Stimulated activated CD4-positive, alpha-beta T cell treated with anti-CD3 and anti-CD28 coated beads, Interleukin-1b, Interleukin-23, amount 100 ng/mL, for 4 hours (primary cell): ENCODE measurements around the gene LAMC1.

Experiments used
- DNase-seq, 2 donors: peaks; one replicate each; pipeline ENCODE4 v3.0.0-alpha.2; 2020; ENCODE audit warnings: low read depth in 2 of 2

Gene LAMC1

GRCh38 chr1:183105449-183105848, 82.2 kb downstream of the LAMC1 start:
- DNase-seq = no peak

DNA sequence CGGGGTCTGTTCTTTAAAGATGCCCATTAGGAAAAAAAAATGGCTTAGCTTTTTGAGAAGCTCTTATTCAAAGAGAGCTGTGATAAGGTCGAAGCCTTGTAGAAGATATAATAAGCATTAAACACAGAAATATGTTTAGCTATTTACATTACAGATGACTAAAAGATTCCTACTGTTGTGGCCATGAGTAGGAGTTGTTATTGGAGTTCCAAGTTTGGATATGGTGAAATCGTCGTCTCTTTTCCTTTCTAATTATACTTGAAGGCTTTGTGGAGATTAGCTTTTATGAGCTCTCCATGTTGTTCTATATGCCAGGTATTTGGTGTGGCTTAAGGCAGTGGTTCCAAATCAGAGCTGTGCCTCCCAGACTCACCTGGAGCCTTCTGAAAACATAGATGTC, 82.9 kb downstream of the LAMC1 start:
- DNase-seq = no peak

DNA sequence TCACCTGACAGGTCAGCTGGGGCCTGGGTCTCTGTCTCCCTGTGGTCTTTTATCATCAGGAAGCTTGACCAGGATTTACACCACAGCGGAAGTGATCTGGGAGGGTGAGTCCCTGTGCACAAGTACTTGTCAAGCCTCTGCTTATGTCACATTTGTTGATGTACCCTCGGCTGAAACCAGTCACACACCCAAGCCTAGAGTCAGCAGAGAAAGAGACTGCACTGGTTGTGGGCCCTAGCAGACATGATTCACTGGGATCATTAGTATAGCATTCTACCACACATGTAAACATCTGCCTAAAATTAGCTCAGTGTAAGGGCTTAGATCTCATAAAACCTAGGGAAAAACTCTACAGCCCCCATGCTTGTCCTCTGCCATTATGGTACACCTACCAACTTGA, 83.5 kb downstream of the LAMC1 start:
- no peak for DNase-seq

DNA sequence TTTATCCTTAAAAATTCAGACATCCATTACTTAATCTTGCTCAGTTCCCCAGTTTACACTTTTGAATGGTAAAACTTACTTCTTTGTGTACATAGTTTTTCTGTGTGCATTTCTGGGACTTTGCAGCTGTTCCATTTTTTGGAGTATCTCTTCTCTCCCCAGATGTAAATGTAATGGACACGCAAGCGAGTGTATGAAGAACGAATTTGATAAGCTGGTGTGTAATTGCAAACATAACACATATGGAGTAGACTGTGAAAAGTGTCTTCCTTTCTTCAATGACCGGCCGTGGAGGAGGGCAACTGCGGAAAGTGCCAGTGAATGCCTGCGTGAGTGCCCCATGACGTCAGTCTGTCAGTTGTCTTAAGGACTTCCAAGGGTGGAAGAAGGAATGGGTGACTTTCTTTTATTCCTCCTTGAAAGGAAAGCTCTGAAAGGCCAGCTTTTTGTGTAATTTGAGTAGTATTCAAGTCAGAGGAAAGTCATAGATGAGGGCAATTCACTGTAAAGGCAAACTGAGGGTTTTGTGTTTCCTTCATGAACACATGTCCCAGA, 87.2 kb downstream of the LAMC1 start:
- DNase-seq = no peak

DNA sequence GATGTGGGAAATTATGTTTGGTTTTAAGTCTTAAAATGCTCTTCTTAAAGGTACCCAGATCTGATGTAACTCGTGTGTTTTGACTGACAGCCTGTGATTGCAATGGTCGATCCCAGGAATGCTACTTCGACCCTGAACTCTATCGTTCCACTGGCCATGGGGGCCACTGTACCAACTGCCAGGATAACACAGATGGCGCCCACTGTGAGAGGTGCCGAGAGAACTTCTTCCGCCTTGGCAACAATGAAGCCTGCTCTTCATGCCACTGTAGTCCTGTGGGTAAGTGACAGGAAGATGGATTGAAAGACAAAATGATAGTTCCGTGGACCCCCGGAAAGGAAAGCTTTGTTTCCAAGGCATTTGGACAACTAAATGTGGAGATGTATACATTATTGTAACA, 91.2 kb downstream of the LAMC1 start:
- no peak for DNase-seq

DNA sequence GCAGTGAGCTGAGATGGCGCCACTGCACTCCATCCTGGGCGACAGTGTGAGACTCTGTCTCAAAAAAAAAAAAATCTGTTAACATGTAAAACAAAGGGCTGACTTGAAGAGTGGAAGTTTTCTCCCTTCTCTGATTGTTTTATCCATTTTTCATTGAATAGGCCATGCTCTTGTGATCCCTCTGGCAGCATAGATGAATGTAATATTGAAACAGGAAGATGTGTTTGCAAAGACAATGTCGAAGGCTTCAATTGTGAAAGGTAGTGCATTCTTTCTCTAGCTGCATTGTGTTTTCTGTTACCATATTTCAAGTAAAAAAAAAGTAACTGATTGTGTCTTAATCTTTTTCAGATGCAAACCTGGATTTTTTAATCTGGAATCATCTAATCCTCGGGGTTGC, 93.2 kb downstream of the LAMC1 start:
- DNase-seq = no peak

DNA sequence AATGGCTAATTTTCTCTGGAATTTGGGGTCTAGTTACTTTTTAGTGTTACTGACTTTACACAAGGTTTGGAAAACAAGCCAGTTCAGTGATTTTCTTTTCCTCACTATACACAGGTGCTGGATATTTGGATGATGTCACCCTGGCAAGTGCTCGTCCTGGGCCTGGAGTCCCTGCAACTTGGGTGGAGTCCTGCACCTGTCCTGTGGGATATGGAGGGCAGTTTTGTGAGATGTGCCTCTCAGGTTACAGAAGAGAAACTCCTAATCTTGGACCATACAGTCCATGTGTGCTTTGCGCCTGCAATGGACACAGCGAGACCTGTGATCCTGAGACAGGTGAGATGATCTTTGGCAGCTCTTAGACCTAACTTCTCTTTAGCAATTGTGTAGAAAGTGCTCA, 98.4 kb downstream of the LAMC1 start:
- no peak for DNase-seq

DNA sequence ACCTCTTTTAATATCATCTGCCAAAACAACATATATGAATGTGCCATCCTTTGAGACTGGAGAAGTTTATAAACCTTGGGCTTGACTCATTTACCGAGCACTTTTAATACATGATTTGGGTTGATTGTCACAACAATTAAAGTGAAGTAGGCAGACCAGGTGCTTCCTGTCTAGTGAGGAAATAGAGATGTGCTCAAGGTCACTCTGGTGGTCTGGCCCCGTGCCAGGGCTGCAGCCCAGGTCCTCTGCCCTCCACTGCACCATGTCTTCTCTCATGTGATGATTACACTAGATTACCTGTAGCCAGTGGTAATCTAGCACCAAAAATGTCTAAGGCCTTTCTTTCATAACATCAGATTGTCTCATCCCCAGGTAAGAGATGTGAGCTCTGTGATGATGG, 101.0 kb downstream of the LAMC1 start:
- DNase-seq = no peak

DNA sequence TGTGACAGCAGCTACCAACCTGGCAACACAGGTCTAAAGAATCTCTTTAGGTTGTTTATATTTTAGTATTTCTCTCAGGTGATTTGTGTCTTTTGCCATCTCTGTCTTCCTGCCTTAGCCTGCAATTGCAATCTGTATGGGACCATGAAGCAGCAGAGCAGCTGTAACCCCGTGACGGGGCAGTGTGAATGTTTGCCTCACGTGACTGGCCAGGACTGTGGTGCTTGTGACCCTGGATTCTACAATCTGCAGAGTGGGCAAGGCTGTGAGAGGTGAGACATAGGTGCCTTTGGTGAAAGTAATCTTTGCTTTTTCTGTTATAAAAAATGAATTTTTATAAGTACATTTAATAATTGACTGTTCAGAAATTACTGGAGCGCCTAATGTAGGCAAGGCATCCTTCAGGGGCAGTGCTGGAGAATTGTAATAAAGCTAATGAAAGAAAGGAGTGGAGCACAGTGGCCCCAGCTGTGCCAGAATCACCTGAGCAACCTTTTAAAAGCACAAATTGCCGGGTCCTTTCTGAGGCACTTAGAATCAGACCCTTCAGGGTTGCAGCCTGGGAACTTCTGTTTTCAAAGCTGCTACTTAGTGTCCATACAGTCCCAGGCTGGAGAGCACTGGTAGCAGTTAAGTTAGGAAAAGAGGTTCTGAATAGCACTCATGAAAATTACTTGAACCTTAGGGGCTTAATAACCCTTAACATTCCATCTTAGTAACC, 102.2 kb downstream of the LAMC1 start:
- DNase-seq = no peak

DNA sequence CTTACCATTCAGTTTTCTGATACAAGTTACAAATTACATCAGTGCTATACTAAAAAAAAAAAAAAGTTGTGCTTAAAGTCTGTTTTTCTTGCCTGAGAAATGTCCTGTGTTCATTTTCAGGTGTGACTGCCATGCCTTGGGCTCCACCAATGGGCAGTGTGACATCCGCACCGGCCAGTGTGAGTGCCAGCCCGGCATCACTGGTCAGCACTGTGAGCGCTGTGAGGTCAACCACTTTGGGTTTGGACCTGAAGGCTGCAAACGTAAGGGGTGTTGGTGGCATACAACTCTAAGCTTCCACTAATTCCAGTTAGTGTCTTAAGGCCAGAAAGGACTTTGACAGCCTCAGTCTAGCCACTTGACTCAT, 102.8 kb downstream of the LAMC1 start:
- DNase-seq = no peak

GRCh38 chr1:183126528-183126927, 103.3 kb downstream of the LAMC1 start:
- DNase-seq = no peak

DNA sequence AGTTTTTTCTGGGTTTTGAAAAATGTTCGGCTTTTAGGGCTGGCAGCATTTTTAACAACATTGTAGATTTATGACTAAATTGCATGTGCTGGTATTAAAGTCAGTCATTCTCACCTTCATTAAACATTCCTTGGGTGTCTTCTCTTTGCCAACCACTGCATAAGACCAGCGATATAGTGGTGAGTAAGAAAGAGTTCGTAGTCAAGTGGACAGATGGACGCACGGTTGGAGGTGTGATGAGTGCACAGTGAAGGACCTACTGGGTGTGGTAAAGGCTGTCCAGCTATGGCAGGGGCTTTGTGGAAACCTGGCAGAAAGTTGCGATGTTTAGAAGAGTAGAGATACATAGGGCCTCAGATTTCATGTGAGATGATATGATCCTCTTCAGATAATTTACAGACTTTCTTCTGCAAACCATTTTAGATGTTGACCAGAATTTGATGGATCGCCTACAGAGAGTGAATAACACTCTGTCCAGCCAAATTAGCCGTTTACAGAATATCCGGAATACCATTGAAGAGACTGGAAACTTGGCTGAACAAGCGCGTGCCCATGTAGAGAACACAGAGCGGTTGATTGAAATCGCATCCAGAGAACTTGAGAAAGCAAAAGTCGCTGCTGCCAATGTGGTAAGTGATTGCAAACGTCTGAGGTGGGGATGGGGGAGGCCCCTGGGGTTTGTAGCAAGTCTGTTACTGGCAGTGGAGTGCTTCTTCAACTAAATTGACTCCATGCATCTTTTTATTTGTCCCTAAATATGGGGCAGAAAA, 106.9 kb downstream of the LAMC1 start:
- DNase-seq = no peak

DNA sequence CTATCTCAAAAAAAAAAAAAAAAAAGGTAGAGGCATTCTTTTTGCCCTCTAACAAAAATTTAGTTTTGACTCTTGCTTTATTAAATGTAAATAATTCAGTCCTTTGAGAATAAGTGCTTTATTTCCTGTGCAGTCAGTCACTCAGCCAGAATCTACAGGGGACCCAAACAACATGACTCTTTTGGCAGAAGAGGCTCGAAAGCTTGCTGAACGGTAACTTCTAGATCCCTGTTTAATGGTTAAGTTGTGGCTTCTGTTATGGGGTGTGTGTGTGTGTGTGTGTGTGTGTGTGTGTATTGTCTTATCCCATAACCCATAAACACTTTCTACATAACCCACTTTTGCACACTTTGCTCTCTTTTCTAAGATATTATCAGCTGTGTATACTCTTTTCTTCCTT, 107.9 kb downstream of the LAMC1 start:
- DNase-seq = no peak

- DNase-seq = no peak
Observed at GRCh38 chr1:183135336-183135735, 112.1 kb downstream of the LAMC1 start.

DNA sequence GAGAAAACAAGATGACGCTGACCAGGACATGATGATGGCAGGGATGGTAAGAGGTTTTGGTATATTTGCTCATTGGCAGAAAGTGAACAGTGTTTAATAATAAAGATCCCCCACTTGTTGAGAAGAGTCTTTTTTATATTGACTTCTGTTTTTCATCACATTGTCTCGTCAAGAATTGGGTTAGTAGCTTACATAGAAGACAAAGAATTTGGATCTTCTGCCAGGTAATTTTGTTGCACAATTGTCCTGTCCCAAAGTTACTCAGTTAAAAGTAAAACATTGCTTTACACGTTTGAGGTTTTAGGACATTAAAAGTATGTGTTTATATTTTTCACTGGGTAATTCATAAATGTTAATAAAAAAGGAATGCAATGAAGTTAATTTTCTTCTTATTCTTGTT, 114.6 kb downstream of the LAMC1 start:
- no peak for DNase-seq

DNA sequence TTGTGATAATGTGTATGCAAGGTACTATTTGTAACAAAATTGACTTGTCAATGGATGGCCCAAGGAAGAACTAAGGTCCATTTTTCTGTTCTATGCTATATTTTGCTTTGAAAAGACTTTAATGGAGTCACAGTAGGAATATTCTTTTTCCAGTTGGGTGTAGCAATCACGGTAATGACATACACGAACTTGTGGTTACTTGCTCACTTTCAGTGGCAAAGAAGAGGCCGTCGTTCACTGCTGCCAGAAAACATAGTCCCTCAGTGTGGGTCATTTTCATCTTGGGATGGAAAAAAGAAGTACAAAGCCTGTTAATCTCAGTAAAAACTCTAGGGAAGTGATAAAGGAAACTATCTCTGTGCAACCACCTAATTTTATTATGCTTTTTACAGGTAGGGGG, 115.1 kb downstream of the LAMC1 start:
- DNase-seq = no peak

GRCh38 chr1:183139281-183139942, 116.2 kb downstream of the LAMC1 start:
- no peak for DNase-seq

DNA sequence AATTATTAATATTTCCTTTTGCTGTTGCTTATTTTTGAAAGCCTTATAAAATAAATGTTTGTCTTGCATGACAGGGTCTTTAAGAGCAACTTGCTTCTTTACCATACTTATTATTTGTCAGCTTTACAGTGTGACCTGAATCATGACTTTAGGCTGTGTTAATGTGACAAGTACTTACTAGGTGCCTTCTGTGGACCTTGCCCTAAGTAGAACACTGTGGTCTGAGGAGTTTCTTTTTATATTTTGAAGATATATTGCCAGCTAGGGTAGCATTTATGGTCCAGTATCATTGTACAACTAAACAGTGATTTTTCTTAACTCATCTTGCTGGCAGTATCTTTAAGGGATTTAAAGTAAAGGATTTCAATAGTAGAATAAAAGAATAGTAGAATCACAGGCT, 117.4 kb downstream of the LAMC1 start:
- no peak for DNase-seq

DNA sequence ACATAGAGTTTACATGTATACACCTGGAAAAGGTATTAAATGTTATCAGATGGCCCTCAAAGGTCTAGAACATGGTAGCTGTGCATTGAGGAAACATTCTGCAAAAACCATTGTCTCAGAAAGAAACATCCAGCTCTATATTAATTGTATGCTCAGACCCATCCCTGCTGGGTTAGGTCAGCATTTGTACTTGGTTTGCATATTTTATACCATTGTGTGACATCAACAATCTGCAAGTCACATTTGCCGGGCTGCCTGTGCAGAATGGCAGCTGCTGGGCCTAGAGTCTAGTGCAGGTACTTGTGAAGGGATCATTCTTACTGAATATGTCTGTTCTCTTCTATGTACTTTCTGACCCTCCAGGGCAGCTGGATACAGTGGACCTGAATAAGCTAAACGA, 119.0 kb downstream of the LAMC1 start:
- no peak for DNase-seq

GRCh38 chr1:183143576-183144315, 120.5 kb downstream of the LAMC1 start:
- DNase-seq = no peak

- no peak for DNase-seq
Observed at GRCh38 chr1:183144752-183145151, 121.5 kb downstream of the LAMC1 start.

DNA sequence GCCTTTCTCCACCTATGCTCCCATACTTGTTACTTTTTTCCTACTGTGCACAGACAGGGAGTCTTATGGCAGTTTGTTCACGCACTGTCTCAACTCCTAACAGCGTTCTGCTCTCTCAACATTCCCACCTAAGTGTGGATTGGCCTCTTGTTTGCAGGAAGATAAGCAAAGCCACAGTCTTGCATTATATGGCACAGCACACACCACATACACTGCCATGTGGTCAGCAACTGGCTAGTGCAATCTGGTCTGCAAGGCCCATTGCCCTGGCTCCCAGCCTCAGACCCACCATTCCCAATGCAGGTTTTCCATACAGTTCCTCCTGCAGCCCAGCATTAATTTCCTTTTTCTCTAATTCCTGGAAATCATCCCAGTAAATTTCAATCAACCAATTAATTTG, 124.5 kb downstream of the LAMC1 start:
- DNase-seq = no peak
